SW480 (cell line): ENCODE measurements around the gene CCL13.
A peak's percentile ranks its signal among the peaks of the same experiment; 100 is the strongest.

Source experiments
- DNase-seq: peaks from one replicate; pipeline ENCODE4 v3.0.0-alpha.2; 2016; ENCODE audit warnings: low spot score

Gene CCL13

DNA sequence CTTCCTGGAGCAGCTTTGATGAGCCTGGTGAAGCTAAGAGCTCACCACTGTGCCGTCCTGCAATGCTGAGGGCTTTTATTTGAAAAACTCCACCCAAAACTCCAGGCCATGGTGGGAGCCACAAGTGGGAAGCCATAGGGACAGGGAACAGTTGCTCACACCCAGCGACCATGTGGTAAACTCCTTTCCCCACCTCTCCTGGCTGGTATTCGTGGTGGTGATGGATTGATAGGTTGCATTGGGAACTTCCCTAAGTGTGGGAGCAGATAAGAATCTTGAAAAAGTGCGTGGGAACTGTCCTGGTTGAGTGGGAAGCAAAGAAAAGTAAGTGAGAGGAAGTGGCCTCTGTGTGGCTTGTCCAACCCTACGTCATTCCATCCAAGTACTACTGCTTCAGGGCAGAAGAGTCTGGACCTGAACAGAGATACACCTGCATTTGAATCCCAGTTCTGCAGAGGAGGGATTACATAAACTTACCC is 6.9 kb downstream of the CCL13 start, which contains the start of gene CCL1:
TSS of gene CCL1 (minus strand) at position 51 of the 479 bp plus-strand sequence. CDS start 72 bp downstream, outside the sequence.
- DNase-seq = no peak

DNA sequence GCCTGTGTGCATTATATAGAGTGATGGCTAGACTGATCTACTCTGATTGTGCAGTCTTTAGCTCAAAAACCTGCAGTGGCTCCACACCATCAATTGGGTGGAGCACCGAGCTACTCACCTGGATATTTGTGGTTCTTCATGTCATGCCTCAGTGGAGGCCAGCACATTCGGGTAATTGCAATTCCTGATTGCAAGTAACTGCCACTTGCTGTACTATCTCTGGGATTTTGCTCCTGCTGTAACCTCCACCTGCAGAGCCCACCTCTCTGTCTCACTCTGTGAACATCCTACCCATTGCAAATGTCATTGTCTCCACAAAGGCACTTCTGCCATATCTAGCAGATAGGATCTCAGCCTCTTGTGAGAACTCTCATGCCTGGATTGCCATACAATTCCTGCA is 8.5 kb downstream of the CCL13 start:
- DNase-seq = no peak

DNA sequence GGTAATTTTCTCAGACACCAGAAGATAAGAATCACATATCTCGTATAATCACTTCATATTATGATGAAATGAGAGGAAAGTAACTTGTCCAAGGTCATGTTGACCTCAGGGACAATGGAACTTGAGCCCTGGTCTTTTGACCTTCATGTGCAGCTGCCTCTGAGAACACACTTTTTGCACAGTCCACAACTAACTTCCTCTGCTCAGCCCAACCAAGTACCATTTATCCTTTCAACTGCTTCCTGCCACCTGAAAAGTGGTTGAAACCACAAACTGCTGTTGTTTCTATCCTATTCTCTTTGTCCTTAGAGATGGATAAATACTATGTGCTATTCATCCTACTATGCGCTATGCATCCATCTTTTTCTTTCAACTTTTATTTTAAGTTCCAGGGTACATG is 9.1 kb downstream of the CCL13 start:
- DNase-seq = peak; percentile 13

DNA sequence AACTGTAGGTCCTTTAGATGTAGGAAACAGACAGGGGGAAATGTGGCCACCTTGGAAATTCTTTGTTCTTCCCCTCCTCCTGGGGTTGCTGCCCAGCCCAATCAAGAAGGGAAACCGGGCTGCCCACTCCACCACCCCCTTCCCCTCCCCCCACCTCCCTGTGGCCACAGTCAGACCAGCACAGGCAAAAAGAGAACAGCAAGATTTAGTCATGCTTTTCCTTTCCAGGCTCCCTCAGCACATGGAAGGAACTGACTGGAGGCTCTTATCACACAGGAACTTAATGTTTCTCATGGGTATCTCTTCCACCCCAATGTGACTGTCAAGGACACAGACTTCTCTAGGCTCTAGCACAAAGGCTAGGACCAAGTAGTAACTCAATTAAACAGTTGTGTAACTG is 9.7 kb downstream of the CCL13 start:
- no peak for DNase-seq

DNA sequence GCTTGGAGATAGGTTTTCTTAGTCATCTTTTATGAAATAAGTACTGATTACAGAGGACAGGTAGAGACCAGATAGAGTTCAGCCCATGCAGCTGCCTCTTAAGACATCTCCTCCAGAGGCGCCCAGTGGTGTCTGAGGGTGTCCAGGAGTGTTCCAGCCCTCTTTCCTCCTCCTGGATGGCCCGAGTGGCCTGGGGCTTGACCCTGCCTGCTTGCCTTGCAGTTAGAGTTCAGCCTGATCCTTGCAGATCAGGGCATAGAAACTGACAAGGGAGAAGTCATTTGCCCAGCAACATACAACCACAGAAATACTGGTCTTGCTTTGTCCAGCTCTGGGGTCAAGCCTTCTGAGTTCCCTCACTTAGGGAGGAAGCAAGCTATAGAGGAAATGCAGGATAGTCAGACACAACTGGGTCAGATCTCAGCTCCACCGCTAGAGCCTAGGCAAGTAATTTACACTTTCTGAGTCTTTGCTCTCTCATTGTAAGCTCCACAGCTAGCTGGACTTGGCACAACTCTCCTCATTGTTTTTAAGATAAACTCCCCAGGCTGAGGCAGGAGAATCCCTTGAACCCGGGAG is 10.3 kb downstream of the CCL13 start:
- DNase-seq = no peak

DNA sequence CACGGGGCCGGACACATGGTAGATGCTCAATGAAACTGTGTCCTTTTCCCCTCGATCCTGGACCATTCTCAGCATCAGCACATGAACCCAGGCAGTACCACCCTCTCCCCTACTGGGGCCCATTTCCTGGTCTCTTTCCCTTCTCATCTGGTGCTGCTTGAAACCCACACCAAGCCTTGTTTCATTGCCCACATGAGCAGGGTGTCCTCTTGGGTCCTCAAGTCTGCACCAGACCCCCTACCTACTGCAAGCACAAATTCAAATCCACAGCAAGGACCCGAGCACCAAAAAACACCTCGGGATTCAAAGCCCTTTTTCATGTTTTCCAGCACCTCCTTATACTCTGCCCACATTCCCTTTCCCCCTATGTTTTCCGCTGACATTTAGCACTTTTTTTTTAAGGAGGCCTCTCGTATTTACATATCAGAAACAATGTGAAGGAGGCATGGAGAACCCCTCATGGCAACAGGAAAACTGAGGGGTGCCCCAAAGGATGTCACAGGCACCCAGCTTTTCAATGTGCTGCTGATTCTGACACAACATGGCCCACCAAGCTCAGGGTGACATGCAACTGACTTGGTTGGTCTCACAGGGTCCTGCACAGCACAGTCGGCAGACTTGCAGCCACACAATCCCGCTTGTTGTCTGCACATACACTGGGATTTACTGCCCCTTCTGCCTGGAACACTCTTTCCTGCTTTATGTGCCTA is 11.4 kb downstream of the CCL13 start:
- no peak for DNase-seq

DNA sequence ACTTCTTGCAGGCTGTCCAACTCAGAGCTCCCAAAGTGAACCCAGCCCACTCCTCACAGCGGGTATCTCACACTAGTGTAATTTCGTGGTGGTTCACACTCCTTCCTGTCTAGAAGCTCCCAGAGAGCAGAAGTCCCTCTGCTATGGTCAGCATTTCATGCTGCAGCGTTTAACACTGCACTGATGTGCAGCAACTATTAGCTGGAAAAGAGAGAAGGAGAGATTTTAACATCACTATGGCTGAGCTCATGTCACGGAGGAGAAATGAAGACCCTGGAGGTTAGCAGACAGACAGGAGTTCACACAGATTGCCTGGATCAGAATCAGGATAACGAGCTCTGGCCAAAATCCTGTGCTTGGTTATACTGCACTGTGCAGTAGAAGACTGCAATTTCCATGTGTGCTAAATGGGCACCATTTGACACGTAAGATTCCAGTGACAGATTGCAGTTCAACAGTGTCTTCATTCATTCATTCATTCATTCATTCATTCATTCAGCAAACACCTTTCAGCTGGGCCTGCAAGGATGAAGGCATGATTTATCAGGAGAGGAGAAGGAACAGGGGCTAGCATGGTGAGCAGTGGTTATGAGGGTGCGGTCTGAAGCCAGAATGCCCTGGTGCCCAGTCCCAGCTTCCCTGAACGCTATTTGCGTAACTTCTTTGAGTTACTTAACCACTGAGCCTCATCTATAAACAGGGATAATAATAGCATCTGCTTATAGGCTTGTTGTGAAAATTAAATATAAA is 12.1 kb downstream of the CCL13 start:
- no peak for DNase-seq

DNA sequence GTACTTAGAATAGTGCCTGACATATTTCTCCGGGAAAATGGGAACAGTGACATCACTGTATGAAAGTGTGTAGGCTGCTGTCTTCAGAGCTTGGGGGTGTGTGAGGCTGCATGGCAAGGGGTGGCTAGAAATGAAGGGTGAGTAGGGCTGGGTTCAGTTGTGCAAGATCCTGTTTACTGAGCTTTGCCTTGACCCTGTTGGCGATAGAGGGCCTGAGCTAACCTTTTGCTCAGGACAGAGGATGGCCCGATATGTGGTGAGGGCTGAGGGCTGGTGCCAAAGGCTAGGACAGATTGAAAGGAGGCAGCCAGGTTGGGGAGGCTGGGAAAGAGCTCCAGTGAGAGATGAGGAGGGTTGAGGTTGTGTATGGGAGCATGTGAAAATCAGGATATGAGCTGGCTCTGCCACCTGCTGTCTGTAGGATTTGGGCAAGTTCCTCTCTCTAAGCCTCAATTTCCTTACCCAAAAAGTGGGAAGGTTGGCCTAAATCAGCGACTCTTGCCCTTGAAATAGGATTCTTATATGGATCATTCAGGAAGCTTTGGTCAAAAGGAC is 12.7 kb downstream of the CCL13 start:
- DNase-seq = no peak

DNA sequence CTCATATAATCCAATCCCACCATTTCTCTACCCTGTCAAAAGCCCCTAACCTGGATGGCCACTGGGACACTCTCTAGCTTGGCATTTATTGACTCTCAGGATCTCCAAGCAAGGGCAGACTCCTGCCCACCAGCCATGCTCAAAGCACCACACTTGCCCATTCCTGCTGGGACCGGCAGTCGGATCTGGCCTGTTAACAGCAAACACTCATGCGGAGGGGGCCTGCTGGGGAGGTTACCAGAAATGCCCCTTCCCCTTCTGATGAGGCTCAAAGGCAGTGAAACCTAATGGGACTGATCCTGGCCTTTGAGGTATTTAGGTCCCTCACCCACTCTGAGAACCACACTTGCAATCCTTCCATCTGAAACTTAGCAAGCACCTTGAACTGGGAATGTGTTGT is 13.3 kb downstream of the CCL13 start:
- no peak for DNase-seq

DNA sequence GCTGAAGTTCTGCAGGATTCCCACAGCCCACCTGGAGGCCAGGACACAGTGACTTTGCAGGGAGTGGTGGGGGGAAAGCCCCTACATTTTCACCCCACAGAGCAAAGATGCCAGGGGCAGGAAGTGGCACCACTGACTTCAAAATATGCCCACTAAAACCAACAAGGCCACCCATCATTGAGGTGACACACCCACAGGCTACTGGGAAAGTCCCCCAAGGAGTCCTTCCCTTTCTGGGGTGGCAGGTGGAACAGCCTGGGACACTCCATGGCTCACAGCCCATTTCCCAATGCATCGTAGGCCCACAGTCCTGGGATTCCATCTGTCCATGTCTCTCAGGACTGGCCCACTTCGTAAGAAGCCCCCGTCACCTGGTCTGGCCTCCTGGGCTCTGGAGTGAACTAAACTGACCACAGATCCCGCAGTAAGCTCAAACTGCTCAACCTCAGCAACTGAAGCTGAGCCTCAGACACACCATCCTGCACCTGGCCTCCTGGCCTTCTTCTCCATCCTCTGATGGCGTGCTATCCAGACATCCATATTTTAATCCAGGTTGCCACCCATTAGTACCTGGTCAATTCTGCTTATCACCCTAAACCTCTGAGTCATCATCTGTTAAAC is 14.2 kb downstream of the CCL13 start:
- DNase-seq = no peak

DNA sequence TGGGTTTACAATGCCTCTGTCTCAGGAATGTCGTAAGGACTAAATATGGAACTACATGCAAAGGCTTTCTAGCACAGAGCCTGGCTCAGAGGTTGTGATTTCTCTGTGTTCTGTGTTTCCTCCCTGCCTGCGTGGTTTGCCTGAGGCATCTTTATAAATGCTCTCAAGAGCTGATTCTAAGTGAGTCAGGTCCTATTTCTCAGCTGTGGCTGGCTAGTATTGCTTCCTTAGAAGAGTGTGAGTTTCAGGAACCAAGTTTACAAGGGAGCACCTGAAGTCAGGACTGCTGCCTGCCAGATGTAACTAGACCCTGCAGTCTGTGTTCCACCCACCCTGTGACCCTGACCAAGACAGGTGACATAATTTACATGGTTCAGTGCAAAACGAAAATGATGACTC is 14.7 kb downstream of the CCL13 start:
- peak; percentile 14 for DNase-seq

DNA sequence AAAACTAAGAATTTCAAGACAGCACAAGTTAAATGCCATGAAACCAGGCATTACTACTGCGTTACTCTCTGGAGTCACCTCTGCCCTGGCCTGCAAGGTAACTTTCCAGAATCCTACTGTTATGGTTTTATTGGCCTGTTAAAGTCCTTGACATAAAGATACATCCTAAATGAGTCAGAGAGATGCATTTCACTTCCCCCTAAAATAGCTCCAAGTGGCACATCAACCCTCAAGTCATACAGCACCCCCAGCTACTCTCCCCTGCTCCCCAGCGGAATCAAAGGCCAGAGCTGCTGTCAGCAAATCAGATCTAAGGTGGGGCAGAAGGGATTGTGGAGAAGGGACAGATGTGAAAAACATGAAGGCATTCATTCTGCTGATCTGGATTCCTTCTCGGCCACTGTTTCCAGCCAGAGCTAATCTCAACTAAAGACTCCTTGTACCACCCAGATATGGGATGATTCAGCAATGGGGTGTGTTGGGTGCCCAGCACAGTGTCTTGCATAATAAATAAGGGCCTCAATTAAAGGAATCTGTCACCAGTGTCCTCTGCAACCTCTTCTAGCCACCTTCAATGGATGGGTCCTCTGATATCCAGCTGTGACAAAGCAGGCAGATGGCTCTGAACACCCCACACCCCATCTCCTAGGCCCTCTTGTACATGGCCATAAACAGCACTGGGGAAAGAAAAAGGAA is 15.3 kb downstream of the CCL13 start:
- no peak for DNase-seq

DNA sequence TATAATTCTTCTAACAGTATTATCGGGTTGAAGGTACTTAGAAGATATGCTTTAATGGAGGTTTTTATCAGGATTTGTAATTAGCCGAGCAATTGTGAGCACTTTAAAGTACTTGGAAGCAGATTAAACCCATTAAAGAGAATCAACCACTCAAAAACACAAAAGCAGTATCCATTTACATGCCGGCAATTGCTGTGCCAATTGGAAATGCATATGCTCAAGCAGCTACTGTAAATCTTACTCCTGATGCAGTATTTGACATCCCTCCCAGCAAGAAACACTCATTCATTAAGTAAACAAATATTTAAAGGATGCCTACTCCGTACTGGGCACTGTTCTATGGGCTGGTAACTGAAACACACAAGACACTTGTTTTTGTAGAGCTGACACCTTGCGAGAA is 18.2 kb downstream of the CCL13 start:
- DNase-seq = no peak

DNA sequence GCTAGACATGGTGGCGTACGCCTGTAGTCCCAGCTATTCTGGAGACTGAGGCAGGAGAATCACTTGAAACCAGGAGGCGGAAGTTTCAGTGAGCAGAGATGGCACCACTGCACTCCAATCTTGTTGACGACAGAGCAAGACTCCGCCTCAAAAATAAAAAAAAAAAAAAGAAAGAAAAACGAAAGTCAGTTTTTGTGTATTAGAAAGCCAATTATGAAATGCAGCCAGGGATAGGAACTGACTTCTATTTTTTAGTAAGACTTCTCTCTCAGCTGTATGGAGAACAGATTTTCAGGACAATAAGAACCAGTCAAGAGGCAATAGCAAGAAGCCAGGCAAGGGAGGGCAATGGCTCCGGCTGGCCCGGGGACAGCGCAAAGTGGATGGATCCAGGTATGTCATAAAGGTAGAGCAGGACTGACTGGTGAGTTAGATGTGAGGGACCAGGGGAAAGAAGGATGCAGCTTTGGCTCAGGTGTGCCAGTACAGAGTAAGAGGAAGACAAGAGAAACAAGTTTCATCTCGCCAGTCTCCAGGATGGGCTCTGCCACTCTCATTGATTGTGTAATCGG is 19.2 kb downstream of the CCL13 start:
- no peak for DNase-seq

DNA sequence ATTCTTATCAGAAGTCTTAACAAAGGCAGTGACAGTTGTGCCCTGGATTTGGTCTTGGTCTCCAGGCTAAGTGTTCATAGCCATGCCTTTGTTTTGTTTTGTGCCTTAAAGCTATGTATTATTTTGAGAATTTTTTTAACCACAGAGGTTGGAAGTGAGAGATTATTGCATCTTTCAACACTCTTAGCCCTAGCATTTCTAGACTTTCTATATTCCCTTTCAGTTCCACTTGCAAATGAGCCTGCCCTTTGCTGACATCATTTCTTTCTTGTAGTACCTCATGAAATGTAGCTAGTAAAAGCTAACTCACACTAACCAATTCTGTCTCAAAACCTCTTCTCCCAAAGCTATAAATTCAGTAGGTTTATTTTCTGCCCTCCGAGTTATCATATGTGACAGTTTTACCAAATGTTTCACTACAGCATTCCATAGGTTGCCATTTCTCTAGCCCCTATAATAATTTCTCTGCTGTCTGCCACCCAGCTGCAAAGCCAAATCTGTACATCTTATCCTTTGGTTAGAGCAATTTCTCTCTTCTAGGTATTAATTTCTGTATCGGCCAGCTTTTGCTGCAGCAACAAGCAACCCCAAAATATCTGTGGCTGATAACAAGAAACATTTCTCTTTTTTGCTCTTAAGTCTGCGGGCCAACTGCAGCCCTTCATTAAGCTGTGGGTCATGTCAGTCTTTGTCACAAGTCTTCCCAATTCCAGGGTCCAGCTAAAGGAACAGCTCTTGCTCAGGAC is 21.0 kb downstream of the CCL13 start:
- no peak for DNase-seq

DNA sequence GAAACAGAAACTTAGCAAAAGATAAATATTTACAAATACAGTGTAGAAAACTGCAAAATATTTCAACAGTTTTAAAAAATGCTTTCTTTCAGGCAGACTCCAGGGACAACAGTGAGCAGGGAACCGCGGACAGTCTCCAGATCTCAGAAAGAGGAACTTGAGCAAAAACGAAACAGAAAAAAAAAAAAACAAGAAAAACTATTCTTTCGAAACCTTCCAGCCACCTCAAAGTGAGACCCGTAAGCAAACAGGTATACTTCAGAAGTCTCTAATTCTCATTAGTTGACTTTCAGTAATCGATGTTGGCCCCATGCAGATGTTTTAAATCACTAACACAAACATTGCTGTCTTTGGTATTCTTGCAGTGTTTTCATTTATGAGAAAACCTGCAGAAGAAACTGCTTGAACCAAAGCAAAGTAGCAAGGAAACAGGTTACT is 22.4 kb downstream of the CCL13 start:
- DNase-seq = no peak

DNA sequence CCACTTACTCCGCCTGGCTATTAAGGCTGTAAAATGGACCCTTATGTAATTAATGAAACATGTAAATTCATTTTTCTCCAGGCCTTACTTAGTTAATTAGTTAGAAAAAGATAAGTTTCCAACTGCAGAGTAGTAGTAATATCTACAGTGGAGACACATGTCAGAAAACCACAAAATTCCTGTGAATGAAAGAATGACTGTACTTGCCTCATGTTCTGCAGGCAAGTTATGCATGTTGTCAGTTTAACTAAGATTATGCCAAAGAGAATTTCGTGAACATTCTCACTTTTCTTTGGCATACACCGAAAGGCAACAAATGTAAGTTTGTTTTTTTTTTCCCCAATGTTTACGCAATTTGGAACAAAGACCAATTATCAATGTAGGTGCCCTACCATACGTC is 23.6 kb downstream of the CCL13 start:
- no peak for DNase-seq

DNA sequence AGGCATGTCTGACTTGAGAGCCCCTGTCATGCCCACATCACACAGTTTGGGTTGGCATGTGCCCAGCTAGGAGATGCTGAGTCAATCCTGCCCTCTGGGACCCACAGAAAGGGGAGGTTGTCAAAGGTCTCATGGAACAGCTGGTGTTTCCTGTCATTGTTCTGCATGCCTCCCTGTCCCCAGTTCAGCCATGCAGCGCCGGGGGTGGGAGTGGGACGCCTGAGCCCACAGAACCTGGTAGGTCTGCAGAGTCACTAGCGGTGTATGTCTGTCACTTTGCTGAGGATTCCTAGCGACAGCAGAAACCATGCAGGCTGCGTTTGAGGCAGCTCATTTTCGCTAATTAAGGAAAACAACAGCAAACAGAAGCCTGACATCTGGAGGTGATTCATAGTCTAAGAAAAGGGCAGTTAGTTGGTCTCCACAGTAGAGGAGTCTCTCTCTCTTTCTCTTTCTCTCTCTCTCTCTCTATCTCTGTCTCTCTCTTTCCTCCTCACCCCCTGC is 26.4 kb downstream of the CCL13 start:
- no peak for DNase-seq

DNA sequence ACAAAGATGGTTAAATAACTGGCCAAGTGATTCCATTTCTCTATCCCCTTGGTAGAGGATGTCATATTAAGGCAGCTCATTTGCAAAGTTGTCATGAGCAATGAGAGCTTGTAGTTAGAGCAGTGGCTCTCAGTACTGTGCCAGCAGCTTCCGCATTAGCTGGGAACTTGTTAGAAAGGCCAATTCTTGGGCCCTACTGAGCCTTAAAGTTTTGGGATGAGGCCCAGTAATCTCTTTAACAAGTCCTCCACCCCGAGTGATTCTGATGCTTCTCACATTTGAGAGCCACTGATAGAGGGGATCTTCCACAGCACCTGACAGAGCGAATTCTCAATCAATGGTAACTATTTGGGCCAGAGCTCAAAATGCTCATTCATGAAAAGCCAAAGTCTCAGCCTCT is 26.9 kb downstream of the CCL13 start:
- DNase-seq = no peak

DNA sequence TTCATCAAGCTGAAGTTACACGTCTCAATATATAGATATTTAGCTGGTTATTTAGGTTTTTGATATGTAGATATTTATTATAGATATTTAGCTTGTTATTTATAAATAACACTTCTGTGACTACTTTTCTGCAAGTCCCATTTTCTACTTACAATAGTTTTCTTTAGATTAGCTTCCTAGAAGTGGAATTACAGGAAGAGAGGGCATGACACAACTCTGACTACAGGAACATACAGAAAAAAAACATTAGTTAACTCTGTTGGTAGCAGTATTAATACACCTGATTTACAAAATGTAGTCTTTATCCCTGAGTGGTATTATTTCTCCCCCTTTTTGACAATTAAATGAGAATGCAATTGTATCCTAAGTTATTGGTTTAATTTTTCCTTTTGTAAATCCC is 28.0 kb downstream of the CCL13 start:
- DNase-seq = no peak
